HG02678 (cell line): Measurements from ENCODE around the gene SULT2A1.
"Not testable (repeated sequence)": the region's sequence is repeated elsewhere in the genome, so short reads cannot be mapped to it uniquely, and the experiment has no call there.

Source experiments
- ATAC-seq: cut with Tn5 transposase; IDR thresholded peaks from one replicate; pipeline ENCODE4 v1.9.1; 2021; ENCODE audit warnings: mild to moderate bottlenecking, moderate library complexity; ENCODE audit not compliant: unreplicated experiment

Gene SULT2A1

DNA sequence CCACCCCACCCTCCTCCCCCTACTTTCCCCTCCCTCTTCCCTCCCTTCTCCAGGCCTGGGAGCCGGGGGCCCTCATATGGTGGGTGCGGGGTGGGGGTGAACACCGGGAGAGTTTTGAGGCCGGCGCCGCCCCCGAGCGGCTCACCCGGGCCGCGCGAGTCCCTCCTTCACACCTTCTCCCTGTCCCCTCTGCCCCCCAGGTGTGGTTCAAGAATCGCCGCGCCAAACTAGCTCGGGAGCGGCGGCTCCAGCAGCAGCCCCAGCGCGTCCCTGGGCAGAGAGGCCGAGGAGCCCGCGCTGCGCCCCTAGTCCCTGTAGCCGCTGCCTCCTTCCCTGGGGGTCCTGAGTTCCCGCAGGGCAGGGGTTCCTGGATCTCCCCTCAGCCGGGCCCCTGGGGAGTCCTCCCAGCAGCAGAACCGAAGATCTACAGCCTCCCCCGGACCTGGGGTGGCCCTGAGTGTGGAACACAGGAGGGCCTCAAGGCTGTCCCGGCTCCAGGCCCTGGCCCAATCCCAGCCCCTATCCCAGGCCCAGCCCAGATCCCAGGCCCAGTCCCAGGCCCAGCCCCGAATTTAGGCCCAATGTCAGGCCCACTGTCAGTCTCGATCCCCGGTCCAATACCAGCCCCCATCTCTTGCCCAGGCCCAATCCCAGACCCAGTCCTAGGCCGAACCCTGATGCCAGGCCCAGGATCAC is 25.4 kb downstream of the SULT2A1 start:
- no peak for ATAC-seq

DNA sequence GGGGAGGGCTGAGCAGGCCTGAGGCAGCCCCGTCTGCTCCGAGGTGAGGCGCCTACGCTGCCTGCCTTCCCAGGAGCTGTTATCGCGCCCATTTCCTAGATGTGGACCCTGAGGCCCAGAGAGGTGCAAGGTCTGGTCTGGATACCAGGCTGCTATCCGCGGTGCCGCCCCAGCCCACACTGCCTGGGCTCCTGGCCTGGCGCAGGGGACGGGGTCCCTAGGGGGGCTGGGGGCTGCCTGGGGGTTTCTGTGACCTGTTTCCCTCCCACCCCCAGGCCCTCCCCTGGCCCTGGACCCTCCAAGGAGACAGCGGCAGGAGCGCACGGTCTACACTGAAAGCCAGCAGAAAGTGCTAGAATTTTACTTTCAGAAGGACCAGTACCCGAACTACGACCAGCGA is 26.3 kb downstream of the SULT2A1 start:
- ATAC-seq: not testable (repeated sequence)

DNA sequence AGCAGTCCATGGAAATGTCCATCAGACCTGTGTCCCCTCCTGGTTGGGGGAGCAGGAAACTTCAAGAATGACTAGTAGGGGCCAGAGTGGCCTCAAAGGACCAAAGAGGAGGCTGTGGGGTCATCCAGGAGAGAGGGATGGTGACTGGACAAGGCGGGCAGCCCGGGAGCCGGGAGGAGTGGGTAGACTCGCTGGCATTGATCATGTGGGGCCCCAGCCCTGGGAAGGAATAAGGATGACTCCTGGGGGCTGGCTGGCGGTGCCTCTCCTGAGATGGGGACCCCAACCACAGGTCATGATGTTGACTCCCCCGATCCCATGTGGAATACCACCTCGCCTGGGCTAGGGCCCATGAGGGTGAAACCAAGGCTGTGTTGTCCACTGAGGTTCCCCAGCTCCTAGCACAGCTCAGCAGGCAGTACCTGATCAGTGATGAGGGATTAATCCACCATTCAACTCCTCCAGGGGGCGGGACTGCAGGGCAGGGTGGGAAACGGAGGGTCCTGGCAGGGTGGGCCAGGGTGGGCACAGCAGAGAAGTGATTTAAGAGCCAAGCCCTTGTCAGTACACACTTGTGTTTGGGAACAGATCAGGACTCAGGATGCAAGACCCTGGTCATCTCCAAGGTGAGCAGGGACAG is 27.3 kb downstream of the SULT2A1 start, which contains the start of gene TPRX2:
TPRX2 (plus strand) TSS at position 590 of the 640 bp plus-strand sequence; CDS start at position 602, 12 bp downstream.
- ATAC-seq: not testable (repeated sequence)

DNA sequence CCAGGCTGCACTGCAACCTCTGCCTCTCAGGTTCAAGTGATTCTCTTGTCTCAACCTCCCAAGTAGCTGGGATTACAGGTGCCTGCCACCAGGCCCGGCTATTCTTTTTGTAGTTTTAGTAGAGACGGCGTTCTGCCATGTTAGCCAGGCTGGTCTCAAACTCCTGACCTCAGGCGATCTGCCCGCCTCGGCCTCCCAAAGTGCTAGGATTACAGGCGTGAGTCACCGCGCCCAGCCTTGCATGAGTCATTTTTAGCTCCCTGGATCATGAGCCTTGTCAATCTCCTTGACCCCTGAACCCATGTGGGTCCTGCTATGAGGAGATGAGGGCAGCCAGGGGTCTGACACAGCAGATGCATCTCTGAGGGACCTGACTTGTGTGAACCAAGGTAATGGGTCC is 27.9 kb downstream of the SULT2A1 start:
- not testable (repeated sequence) for ATAC-seq

DNA sequence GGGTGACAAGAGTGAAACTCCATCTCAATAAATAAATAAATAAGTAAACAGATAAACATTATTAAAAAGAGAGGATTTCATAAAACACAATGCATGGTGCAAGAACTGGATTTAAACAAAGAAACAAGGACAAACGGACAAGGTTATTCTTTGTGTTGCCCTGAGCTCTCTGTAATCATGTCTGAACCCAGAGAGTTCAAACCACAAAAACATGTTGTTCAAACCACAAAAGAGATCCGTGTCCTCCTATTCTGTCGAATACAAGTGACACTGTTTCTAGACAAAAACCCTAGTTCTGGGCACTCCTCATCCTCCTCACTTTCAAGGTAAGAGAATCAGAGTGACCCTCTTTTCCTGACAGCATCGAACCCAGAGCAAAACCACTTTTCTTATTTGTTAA is 31.7 kb downstream of the SULT2A1 start:
- ATAC-seq: no peak

DNA sequence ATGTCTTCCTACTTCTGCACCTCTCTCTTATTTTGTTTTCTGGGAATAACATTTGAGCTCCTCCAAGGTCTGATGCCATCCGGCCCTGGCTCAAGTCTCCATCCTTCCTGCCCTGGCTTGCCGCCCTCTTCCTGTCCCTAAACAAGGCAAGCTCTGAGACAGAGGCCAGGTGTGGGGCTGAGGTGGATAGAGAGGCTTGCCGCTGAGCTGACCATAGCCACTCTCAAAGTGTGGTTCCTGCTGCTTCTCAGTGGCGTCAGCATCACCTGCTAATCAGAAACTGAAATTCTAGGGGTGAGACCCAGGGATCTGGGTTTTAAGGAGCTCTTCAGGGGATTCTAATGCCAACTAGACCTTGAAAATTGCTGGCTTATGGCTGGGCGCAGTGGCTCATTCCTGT is 33.1 kb downstream of the SULT2A1 start:
- no peak for ATAC-seq

DNA sequence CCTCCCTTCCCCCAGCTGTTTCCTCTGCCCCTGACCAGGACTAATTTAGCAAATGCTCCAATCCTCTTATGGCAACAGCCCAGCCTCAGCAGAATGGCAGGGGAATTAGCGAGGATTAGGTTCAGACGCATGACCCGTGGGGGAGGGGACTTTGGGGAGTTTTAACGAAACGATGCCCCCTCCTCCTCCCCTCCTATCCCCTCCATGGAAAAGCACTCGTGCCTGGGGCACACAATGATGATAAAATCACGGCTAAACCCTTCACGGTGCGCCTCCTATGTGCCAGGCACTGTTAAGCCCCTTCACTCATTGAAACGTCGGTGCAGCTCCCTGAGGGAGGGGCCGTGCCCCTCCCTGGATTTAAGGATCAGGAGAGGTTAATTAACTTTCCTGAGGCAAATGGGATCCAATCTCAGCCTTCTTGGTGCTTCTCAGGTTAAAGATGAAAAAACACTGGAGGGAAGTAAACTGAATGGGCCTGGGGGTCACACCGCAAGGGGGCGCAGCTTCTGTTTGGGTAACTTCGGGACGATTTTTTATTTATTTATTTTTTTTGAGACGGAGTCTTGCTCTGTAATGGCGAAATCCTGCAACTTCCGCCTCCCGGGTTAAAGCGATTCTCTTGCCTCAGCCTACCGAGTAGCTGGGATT is 37.2 kb downstream of the SULT2A1 start:
- no peak for ATAC-seq

DNA sequence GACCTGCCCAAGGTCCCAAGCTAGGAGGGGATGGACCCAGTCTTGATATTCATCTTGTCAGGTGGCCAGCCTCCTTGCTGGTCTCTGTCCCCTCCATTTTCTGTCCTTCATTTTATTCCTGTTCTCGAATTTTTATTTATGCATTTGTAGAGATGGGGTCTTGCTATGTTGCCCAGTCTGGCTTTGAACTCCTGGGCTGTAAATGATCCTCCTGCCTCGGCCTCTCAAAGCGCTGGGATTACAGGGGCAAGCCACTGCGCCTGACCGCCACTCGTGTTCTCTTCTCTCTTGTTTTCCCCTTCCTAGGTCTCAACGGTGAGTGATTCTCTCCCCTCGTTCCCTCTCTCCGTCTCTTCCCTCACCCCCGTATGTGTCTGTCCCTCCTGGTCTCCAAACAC is 37.7 kb downstream of the SULT2A1 start:
- no peak for ATAC-seq

DNA sequence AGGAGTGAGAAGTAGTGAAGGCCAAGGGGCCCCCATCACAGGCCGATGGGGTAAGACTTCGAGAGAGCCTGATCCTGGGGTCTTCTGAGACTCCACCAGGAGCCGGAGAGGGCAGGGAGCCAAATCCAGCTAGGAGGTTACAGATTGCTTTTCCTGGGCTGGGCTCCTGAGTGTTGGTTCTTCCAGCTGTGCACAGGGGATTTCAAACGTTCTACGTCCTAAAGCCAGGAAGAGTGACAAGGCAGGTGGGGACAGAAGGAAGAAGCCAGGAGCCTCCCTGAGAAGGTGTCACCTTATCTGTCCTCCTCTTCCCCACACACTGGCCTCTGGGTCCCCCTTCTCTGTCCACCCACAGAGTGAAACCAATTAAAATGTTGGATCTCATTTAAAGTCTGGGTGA is 43.2 kb downstream of the SULT2A1 start:
- no peak for ATAC-seq

DNA sequence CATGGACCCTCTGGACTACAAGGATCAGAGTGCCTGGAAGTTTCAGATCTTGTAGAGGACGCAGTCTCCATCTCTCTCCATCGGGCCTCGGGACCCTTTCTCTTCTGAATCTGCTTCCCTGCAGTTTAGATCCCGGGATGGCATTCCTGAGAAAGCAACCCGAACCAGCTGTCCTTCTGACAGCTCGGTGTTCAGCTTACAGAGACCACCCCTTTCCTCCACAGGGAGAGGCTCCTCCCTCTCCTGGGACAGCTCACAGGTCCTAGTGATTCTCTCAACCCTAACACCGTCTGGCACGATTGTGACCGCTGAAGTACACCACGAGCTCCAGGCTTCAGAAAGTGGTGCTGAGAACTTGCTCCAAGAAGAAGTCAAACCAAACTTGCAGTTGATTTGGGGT is 46.2 kb downstream of the SULT2A1 start:
- ATAC-seq: no peak

DNA sequence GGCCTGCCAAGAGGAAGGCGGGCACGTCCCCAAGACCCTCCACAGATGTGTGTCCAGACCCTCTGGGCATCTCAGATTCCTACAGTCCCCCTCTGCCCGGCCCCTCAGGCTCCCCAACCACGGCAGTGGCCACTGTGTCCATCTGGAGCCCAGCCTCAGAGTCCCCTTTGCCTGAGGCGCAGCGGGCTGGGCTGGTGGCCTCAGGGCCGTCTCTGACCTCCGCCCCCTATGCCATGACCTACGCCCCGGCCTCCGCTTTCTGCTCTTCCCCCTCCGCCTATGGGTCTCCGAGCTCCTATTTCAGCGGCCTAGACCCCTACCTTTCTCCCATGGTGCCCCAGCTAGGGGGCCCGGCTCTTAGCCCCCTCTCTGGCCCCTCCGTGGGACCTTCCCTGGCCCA is 46.7 kb downstream of the SULT2A1 start:
- no peak for ATAC-seq

DNA sequence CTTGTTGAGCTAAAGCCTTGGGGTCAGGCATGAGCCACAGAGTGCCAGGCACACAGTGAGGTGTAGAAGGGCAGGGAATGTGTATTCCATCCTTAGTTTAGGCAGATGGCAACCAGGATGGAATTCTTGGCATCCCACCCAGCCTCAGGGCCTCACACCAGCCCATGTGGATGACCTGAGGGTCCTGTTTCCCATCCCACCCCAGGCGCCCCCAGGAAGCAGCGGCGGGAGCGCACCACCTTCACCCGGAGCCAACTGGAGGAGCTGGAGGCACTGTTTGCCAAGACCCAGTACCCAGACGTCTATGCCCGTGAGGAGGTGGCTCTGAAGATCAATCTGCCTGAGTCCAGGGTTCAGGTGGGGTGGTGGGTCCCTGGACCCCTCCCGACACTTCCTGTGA is 50.1 kb downstream of the SULT2A1 start:
- no peak for ATAC-seq

DNA sequence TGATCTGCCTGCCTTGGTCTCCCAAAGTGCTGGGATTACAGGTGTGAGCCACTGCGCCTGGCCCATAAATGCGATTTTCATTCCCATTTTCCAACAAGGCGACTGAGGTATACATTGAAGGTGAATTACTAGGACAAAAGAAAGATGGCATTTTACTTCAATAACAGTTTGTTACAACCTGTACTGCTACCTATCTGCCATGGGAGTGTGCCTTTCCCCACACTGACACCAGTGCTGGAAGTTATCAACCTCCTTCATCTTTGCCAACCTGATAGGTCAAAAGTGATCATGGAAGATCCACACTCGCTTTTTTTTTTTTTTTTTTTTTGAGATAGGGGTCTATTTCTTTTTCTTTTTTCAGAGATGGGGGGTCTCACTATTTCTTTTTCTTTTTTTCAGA is 53.4 kb downstream of the SULT2A1 start:
- no peak for ATAC-seq

DNA sequence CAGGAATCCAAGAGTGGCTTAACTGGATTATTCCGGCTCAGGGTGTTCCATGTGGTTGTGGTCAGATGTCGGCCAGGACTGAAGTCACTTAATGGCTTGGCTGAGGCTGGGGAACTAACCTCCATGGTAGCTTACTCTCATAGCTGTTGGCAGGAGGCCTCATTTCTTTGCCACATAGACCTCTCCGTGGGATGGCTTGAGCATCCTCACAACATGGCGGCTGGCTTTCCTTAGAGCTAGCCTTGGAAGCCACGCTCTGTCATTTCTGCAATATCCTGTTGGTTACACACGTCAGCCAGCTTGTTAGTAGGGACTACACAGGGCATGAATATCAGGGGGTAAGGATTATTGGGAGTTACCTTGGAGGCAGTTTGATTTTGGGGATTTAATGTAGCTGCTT is 59.3 kb downstream of the SULT2A1 start:
- no peak for ATAC-seq

DNA sequence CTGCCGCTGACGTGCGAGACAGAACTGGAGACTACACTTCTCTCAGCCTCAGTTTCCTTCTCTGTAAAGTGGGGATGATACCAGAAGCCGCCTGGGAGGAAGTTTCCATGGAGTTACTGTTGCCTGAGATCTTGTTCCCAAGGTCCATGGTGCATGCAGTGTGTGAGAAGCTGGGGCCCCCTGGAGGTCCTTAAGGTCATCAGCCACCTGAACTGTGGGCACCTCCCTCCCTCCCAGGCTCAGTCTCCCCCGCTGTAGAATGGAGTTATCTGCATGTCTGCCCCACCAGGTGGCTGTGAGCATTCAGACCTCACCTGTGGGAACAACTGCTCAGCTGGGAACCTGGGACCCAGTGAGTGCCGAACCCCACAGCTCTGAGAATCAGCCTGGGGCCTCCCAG is 61.7 kb downstream of the SULT2A1 start:
- ATAC-seq: no peak

DNA sequence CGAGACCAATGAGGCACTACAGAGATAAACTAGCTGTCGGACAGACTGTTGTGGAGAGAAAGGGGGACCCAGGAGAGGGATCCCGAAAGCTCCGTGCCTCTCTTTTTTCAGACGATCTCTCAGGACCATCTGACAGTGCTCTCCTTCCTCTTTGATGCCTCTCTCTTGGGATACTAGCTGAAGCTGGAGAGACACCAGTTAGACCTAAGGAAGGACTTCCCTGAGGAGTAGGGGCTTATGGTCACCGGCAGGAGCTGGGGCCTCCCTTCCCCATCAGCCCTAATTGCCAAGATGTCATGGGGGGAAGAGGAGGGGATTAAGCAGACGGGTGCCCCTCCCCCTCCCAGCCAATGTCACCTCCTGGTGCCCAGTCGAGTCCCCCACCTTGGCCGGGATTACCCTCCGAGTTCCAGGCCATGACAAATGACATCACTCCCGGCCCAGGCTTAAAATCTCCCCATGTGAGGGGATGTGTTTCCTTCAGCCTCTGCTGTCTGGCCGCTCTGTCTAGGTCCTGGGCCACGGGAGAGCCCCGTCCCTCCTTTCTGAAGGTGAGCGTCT is 64.6 kb downstream of the SULT2A1 start, which contains the start of gene CRX:
CRX (plus strand) TSS at position 478 of the 561 bp plus-strand sequence. CDS start 12,507 bp downstream, outside the sequence.
- no peak for ATAC-seq
